K562 (cell line): ENCODE measurements around the gene GMEB1. TPM values are rescaled to one million over a fixed set of nuclear protein-coding genes. Genes with fewer than 3 reads are reported as not detected.

Experiments
- ETS2 ChIP-seq: IDR thresholded peaks from 2 replicates; pipeline ENCODE4 v1.6.1; 2016; ENCODE audit warnings: borderline replicate concordance, missing genetic modification characterization, mild to moderate bottlenecking, moderate library complexity, missing compliant biosample characterization; ENCODE audit not compliant: poor library complexity, severe bottlenecking
- ETV6 ChIP-seq, 3 experiments: fragments of 150-350 bp in 1 of 3; sonication (generic) in 1 of 3; formaldehyde crosslinking in 1 of 3; IDR thresholded peaks; 2 replicates each; pipeline versions ENCODE4 v1.6.1 to v1.8.0; 2014 to 2022; ENCODE audit warnings: borderline replicate concordance in 2 of 3, low read depth in 2 of 3, antibody characterized with exemption in 1 of 3, low read length in 1 of 3, mild to moderate bottlenecking in 1 of 3, missing genetic modification reagents in 1 of 3
- FOXK2 ChIP-seq, 2 experiments: fragments of 450-650 bp; IDR thresholded peaks in 1 of 2; conservative IDR thresholded peaks in 1 of 2; 2 replicates each; pipeline ENCODE4 v1.6.1; 2016; ENCODE audit warnings: low read depth in 2 of 2, mild to moderate bottlenecking in 1 of 2
- HCFC1 ChIP-seq: IDR thresholded peaks from 2 replicates; pipeline ENCODE4 v1.6.1; 2012; ENCODE audit warnings: low read depth, low read length, improper control_type of control experiment
- HIVEP1 ChIP-seq: fragments of 250-450 bp; sonication (Bioruptor Pico); IDR thresholded peaks from 2 replicates; pipeline ENCODE4 v1.4.0; 2020; ENCODE audit warnings: mild to moderate bottlenecking
- MAFG ChIP-seq: fragments of 450-650 bp; conservative IDR thresholded peaks from 2 replicates; pipeline ENCODE4 v1.6.1; 2016; ENCODE audit warnings: missing genetic modification characterization, missing compliant biosample characterization
- RUNX1 ChIP-seq: sonication (generic); IDR thresholded peaks from 2 replicates; pipeline ENCODE4 v1.6.1; 2016; ENCODE audit warnings: antibody characterized with exemption, low read depth
- TEAD2 ChIP-seq: fragments of 450-650 bp; IDR thresholded peaks from 2 replicates; pipeline ENCODE4 v1.6.1; 2016; ENCODE audit warnings: missing genetic modification characterization, control low read depth, missing compliant biosample characterization
- TSC22D4 ChIP-seq: fragments of 450-650 bp; IDR thresholded peaks from 2 replicates; pipeline ENCODE4 v1.6.1; 2016; ENCODE audit warnings: missing genetic modification characterization, missing biosample characterization, control low read depth
- YBX1 ChIP-seq: fragments of 450-650 bp; IDR thresholded peaks from 2 replicates; pipeline ENCODE4 v1.7.1; 2016; ENCODE audit warnings: mild to moderate bottlenecking
- ZKSCAN8 ChIP-seq: fragments of 200-800 bp; sonication (Bioruptor generic); IDR thresholded peaks from 2 replicates; pipeline ENCODE4 v1.6.1; 2016; ENCODE audit warnings: missing genetic modification characterization, missing compliant biosample characterization
- ZNF696 ChIP-seq: fragments of 250-450 bp; sonication (Bioruptor Pico); conservative IDR thresholded peaks from 2 replicates; pipeline ENCODE4 v1.4.0; 2020; ENCODE audit warnings: mild to moderate bottlenecking, moderate library complexity
- polyA plus RNA-seq, 8 experiments: library from polyadenylated mRNA; depleted of rRNA in 4 of 8; stranded (reverse) in 5 of 8; unstranded in 3 of 8; fragments of >200 nt; fragmentation: Nextera tagmentation in 2 of 8; fragmentation: Illumina TruSeq in 1 of 8; extraction: Ambion mirVana in 2 of 8; extraction: Trizol in 1 of 8; gene quantifications; 2 replicates each; pipeline versions ENCODE4 v1.2.1 to v1.2.3, GENCODE V29; 2011 to 2014; ENCODE audit warnings: inconsistent platforms in 1 of 8, missing spikeins in 1 of 8
- total RNA-seq, 7 experiments: library from RNA; depleted of rRNA in 6 of 7; stranded (reverse); fragments of >200 nt in 6 of 7; fragmentation: Illumina TruSeq in 2 of 7; extraction: Trizol in 2 of 7; gene quantifications; 2 replicates each; pipeline versions ENCODE4 v1.2.1 to v1.2.3, GENCODE V29; 2011 to 2021; ENCODE audit warnings: low replicate concordance in 1 of 7
- TF ChIP-seq, protein P1 (sequence below): sonication (generic); formaldehyde crosslinking; IDR thresholded peaks from 2 replicates; pipeline ENCODE4 v1.9.0; 2022; ENCODE audit warnings: mild to moderate bottlenecking, missing genetic modification reagents
- TF ChIP-seq, protein P2 (sequence below): fragments of 250-450 bp; sonication (Bioruptor Pico); IDR thresholded peaks from 2 replicates; pipeline ENCODE4 v1.5.0; 2021; ENCODE audit warnings: mild to moderate bottlenecking, borderline replicate concordance
- TF ChIP-seq, protein P3 (sequence below): fragments of 250-450 bp; sonication (Bioruptor Pico); IDR thresholded peaks from 2 replicates; pipeline ENCODE4 v1.8.0; 2021; ENCODE audit warnings: moderate library complexity, mild to moderate bottlenecking, inconsistent platforms
- TF ChIP-seq, protein P4 (sequence below): sonication (generic); formaldehyde crosslinking; IDR thresholded peaks from 2 replicates; pipeline ENCODE4 v1.8.1; 2023; ENCODE audit warnings: mild to moderate bottlenecking, missing genetic modification reagents
- TF ChIP-seq, protein P5 (sequence below): sonication (generic); formaldehyde crosslinking; IDR thresholded peaks from 2 replicates; pipeline ENCODE4 v1.8.1; 2023; ENCODE audit warnings: mild to moderate bottlenecking, missing genetic modification reagents, moderate library complexity

The GMEB1 gene
- total and polyA plus RNA-seq, 9 of the 15 experiments (the other 6 are each of a cell fraction or from before 2014, with no cell fraction given): 6.6 to 17.5 (median 8.5) TPM

DNA sequence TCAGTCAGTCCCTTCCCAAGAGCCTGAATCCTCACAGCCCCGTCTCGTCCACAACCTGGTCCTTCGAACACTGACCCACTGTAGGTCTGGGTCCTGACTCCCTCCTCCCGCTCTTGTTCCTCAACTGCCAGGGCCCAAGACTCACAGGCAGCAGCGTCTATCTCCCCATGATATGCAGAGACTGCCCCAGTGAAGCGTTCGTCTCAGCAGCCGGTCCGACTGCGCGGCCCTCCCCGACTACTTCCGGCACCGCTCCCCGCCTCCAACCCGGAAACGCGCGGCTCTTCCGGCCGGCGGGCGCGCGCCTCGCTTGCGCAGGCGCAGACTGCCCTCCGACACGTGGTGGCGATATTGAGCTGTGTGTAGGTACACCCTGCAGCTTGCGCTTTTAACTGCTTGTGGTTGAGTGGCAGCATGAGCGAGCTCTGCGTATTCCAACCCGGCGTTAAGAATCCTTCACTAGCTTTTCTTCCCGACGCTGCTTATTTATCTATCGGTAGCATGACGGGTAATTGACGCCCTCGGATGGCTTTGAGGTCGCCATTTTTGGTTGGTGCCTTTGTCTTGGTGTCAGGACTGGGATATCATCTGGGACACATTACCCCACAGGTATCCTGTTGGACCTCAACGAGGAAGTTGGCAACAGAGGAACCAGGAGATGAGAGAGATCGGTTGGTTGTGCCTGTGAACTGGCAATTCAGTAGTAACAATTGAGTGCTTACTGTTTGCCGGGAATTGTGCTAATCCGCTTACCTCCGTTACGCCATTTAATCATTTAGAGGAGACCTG lies 25.5 kb upstream of the GMEB1 start, which contains the start of gene TAF12 (continued):
- TF ChIP-seq ETV6 (IDR thresholded peaks at IDR 0.05; ENCODE audit: borderline replicate concordance in 1 of 2, low read depth in 2 of 2, low read length in 1 of 2) (peak; percentile 94 to 98), ETV6 (CRISPR knock-in tag; IDR thresholded peaks at IDR 0.05; ENCODE audit: borderline replicate concordance) (peak; percentile 86), HCFC1 (peak; percentile 79), RUNX1 (no peak; the same call in 1 of the 2 replicates), TEAD2 (tag) (0 out of 2 replicates have a peak, but pooled peaks have one; percentile 18), ETS2 (tag) (no peak), FOXK2 (conservative IDR thresholded peaks at IDR 0.05 in 1 of 2, IDR thresholded peaks at IDR 0.05 in 1 of 2; ENCODE audit: low read depth in 2 of 2) (peak; percentile 94 to 97), YBX1 (no peak), ZNF696 (no peak), HIVEP1 (CRISPR knock-in tag) (no peak), MAFG (no peak), TSC22D4 (tag) (no peak), ZKSCAN8 (CRISPR knock-in tag) (peak; percentile 91)
- TF ChIP-seq, protein P1, sequence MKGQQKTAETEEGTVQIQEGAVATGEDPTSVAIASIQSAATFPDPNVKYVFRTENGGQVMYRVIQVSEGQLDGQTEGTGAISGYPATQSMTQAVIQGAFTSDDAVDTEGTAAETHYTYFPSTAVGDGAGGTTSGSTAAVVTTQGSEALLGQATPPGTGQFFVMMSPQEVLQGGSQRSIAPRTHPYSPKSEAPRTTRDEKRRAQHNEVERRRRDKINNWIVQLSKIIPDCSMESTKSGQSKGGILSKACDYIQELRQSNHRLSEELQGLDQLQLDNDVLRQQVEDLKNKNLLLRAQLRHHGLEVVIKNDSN (CRISPR knock-in tag): peak; percentile 95
- TF ChIP-seq, protein P2, sequence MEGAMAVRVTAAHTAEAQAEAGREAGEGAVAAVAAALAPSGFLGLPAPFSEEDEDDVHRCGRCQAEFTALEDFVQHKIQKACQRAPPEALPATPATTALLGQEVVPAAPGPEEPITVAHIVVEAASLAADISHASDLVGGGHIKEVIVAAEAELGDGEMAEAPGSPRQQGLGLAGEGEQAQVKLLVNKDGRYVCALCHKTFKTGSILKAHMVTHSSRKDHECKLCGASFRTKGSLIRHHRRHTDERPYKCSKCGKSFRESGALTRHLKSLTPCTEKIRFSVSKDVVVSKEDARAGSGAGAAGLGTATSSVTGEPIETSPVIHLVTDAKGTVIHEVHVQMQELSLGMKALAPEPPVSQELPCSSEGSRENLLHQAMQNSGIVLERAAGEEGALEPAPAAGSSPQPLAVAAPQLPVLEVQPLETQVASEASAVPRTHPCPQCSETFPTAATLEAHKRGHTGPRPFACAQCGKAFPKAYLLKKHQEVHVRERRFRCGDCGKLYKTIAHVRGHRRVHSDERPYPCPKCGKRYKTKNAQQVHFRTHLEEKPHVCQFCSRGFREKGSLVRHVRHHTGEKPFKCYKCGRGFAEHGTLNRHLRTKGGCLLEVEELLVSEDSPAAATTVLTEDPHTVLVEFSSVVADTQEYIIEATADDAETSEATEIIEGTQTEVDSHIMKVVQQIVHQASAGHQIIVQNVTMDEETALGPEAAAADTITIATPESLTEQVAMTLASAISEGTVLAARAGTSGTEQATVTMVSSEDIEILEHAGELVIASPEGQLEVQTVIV (CRISPR knock-in tag): no peak
- TF ChIP-seq, protein P3, sequence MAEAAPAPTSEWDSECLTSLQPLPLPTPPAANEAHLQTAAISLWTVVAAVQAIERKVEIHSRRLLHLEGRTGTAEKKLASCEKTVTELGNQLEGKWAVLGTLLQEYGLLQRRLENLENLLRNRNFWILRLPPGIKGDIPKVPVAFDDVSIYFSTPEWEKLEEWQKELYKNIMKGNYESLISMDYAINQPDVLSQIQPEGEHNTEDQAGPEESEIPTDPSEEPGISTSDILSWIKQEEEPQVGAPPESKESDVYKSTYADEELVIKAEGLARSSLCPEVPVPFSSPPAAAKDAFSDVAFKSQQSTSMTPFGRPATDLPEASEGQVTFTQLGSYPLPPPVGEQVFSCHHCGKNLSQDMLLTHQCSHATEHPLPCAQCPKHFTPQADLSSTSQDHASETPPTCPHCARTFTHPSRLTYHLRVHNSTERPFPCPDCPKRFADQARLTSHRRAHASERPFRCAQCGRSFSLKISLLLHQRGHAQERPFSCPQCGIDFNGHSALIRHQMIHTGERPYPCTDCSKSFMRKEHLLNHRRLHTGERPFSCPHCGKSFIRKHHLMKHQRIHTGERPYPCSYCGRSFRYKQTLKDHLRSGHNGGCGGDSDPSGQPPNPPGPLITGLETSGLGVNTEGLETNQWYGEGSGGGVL (CRISPR knock-in tag): 0 out of 2 replicates have a peak, but pooled peaks have one; percentile 25
- TF ChIP-seq, protein P4, sequence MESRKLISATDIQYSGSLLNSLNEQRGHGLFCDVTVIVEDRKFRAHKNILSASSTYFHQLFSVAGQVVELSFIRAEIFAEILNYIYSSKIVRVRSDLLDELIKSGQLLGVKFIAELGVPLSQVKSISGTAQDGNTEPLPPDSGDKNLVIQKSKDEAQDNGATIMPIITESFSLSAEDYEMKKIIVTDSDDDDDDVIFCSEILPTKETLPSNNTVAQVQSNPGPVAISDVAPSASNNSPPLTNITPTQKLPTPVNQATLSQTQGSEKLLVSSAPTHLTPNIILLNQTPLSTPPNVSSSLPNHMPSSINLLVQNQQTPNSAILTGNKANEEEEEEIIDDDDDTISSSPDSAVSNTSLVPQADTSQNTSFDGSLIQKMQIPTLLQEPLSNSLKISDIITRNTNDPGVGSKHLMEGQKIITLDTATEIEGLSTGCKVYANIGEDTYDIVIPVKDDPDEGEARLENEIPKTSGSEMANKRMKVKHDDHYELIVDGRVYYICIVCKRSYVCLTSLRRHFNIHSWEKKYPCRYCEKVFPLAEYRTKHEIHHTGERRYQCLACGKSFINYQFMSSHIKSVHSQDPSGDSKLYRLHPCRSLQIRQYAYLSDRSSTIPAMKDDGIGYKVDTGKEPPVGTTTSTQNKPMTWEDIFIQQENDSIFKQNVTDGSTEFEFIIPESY (CRISPR knock-in tag): peak; percentile 64; the same call in 1 of the 2 replicates
- TF ChIP-seq, protein P5, sequence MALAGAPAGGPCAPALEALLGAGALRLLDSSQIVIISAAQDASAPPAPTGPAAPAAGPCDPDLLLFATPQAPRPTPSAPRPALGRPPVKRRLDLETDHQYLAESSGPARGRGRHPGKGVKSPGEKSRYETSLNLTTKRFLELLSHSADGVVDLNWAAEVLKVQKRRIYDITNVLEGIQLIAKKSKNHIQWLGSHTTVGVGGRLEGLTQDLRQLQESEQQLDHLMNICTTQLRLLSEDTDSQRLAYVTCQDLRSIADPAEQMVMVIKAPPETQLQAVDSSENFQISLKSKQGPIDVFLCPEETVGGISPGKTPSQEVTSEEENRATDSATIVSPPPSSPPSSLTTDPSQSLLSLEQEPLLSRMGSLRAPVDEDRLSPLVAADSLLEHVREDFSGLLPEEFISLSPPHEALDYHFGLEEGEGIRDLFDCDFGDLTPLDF (CRISPR knock-in tag): peak; percentile 70; the same call in 1 of the 2 replicates
